CD4-positive, alpha-beta T cell treated with Interferon gamma for 1 hour (primary cell): ENCODE results near the gene GSS.
"Not testable (repeated sequence)": the region's sequence is repeated elsewhere in the genome, so short reads cannot be mapped to it uniquely, and the experiment has no call there.

Source experiments
- DNase-seq: peaks from one replicate; pipeline ENCODE4 v3.0.0-alpha.2; 2020

GSS gene

DNA sequence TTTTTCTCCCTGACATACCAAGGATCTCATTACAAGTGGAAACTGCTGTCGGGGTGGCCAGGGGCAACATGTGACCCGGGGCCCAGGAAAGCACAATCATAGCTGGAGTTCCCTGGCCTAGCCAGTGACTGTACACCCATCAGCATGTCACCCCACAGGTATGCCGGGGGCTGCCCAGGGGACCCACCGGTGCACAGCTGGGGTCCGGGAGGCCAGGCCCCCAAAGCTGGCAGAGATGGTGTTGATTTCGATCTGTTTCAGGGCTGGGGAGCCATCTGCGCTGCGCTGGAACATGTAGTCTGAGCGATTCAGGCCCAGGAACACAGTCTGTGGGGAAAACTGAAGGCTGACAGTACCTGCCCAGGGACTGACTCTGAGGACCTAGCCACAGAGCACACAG is 13.3 kb downstream of the GSS start:
- DNase-seq, result no peak

GRCh38 chr20:34941226-34941625 is 14.4 kb downstream of the GSS start:
- no peak for DNase-seq

GRCh38 chr20:34940081-34940481 is 15.5 kb downstream of the GSS start:
- DNase-seq, result no peak

DNA sequence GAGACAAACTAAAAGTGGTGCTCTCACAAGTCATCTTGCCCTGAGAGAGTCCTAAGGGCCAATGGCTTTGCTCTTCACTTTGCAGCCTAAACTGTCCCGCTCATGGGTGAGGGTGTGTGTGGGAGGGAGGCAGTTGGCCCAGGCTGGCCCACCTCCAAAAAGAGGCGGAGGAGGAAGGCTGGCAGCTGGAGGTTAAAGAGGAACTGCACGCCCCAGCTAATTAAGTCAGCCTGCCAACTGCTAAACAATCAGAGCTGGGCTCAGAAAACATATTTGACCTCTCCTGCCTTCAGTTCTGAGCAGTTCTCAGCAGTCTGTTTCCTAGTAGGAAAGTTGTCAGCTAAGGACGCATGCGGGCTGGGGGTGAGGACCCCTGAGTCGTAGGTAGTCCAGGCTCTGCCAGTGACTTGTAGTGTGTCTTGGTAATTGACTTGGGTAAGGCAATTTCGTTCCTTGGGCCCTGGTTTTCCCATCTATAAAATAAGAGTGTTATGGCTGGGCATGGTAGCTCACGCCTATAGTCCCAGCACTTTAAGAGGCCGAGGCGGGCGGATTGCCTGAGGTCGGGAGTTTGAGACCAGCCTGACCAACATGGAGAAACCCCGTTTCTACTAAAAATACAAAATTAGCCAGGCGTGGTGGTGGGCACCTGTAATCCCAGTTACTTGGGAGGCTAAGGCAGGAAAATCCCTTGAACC is 17.0 kb downstream of the GSS start:
- DNase-seq, result peak; percentile 16

DNA sequence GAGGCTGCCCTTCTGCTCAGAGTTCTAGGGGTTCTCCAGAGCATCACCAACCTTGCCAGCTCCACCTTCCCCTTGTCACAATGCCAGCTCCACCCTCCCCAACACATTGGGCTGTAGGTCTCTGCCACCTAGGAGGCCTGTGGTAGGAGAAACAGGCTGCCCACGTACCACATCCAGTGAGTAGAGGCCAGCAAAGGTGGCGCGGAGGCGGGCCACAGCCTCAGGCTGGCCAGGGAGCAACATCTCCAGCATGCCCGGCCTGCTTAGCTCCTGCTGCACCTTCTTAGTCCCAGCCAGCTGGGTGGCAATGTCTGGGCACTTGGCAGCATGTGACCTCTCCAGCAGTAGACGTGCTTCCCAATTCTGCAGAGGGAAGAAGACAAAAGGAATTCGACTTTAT is 23.8 kb downstream of the GSS start:
- DNase-seq, result no peak

GRCh38 chr20:34928411-34928810 is 27.2 kb downstream of the GSS start:
- DNase-seq, result no peak

DNA sequence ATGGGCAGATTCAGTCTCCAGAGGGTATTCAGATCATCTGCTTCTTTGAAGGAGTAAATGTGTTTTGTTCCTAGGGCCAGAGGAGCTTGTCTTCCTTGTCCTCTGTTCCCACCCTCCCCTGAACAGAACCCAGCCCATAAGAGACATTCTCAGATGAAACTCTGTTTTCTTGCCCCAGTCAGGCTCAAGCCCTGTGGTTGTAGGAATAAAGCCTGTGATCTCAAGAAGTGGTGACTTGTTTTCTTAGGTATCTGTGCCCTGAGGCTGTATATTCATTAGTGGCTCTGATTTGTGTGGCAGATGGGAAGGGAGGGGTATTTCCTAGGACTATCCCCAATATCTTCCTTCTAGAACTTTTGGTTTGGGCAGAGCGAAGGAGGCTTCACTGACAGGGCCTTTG is 27.9 kb downstream of the GSS start:
- DNase-seq, result no peak

DNA sequence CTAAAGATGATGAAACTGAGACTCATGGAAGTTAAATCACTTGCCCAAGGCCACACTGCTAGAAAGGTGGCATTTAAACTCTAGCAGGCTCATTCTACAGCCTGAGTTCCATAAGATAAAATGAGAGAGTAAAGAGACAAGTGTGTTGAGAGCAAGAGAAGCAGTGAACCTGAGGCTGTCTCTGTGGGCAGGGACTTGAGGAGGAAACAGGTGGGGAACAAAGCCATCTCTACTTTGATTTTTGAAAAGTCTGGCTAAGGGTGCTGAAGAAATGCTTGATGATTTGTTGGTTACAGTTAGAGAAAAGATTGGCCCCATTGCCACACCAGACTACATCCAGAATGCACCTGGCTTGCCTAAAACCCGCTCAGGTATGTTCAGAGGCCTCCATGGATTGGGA is 29.0 kb downstream of the GSS start:
- no peak for DNase-seq

DNA sequence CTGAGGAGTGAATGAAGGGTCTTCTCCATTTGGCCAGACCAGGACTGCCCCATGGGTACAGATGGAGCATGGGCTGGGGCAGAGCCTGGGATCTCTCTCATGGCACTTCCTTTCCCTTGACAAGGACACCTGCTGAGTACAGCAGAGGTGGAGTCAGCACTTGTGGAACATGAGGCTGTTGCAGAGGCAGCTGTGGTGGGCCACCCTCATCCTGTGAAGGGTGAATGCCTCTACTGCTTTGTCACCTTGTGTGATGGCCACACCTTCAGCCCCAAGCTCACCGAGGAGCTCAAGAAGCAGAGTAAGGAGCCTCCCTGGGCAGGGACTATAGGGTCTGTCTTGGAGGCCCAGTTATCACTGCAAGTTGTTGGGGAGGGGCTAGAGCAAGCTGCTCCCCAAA is 29.6 kb downstream of the GSS start:
- DNase-seq, result no peak

DNA sequence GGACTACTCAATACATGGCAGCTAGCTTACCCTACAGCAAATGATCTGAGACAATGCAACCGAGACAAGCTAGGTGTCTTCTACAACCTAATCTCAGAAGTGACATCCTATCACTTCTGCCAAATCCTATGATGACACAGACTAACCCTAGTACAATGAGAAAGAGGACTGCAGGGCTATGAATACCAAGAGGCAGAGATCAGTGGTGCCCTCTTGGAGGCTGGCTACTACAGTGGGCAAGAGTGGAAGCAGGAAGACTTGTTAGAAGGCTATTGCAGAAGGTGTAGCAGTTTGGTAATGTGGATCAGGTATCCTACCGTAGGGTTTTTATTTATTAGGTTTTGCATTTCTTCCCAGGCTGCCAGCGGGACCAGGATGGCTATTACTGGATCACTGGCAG is 30.3 kb downstream of the GSS start:
- DNase-seq, result no peak

- no peak for DNase-seq
Measured at GRCh38 chr20:34923414-34923813, 32.2 kb downstream of the GSS start.

DNA sequence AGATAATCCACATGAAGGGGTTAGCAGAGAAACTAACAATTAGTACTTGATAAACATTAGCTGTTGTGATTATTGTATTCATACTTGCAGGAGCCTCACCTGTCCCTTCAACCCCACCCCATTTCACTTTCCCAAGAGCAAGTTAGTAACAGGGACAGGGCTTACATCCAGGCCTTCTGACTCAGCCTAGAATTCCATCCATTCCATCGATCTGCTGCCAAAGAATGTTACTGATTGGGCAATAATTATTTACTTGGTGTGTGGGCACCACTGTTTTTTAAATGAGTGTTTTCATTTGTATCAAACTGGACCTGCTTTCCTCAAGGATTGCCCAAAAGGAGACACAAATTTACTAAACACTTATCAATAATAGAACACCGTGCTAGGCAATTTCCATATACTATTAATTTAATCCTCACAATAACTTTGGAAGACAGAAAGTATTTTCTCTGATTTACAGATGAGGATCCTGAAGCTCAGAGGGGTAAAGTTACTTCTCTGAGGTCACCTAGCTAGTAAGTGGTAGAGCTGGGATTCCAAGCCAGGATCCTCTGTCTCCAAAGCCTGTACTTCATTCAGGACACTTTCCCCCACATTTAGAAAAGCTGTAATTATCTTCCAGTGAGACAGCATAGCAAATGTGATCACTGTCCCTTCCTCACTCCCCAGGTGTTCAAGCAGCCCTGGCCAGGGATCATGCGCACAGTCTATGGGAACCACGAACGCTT is 32.8 kb downstream of the GSS start:
- no peak for DNase-seq

- no peak for DNase-seq
Measured at GRCh38 chr20:34921436-34921835, 34.2 kb downstream of the GSS start.

DNA sequence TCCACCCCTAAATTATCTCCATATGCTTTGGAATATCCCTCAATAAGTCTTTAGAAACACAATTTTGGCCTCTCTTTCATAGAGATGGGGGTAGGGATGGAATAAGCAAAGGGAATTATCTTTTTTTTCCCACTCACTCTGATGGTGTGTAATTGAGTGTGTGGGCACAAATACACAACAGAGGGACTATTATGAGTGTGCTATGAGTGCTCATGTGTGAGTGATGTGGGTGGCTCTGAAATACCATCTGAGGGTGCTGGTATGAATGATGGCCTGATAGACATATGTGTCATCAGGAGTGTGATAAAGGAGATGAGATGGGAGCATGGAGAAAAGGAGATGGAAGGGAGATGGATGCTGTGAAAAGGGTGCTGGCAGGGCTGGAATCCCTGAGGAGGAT is 35.6 kb downstream of the GSS start:
- no peak for DNase-seq

DNA sequence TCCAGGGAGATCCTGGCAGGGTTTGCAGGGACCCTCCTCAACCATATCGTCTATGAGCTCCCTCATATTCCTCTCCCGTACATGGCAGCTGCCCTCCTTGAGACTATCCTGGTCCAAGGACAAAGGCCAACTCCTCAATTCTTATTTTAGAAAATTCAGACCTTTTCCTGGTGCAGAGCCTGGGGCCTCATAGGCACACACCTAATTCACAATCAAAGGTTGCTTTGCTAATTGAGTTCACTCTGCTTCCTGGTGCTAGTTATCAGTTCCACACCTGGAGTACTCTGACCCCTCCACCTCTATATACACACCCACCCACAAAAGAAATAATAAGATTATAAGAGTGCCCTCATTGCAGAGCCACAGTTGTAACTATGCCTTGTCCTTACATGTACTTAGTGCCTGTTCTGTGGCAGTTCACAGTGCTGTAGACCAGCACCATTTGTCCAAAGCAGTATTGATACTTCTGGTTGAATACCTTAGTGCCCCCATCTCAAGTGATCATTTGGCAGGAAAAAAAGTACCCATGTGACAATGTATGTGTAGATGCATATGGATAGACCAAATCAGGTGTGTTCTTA is 38.7 kb downstream of the GSS start:
- no peak for DNase-seq

DNA sequence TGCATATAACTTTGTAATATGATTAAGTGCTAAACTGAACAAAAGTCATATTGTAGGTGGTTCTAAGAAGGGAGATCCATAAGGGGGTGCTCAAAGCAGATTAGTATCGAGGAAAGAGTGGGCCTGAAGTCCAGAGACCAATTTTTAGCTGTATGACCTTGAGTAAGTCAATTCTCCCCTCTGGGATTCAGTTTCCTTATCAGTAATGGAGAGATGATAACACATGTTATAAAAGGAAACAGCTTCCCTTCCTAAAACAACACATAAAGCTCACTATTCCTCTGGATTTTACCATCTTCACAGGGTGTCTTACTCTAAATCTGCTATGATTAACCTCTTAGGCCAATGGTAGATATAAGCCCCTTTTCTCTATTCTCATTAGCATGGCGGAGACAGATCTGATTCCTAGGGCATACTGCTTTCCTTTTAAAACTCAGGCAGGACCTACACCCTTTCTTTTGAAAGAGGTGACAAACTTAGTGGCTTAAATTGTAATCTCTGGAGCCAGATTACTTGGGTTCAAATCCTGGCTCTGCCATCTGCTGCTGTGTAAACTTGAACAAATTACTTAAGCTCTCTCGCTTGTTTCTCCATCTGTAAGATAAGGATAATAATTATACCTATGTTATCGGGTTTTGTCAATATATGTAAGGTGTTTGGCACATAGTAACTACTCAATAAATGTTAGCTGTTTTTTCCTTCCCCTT is 39.7 kb downstream of the GSS start:
- no peak for DNase-seq

DNA sequence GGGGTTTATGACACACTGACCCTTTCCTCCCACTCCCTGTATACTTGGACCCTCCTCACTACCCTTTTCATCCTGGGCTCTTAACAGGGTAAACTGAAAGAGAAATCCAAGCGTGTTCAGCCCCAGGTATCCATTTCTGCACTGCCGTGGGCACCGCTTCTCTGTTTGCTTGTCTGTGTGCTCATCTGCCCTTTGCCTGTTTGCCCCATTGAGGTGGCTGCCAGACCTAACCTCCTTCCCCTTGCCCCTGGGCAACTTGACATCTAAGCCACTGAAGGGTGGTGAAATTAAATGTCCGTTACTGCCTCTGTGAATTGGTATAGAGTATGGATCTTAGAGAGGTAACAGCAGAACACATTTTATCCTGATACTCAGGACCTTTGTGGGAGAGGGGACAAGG is 40.5 kb downstream of the GSS start:
- DNase-seq, result no peak

GRCh38 chr20:34907616-34908469 is 47.8 kb downstream of the GSS start:
- no peak for DNase-seq

- DNase-seq, result no peak
Measured at GRCh38 chr20:34904202-34904621, 51.4 kb downstream of the GSS start.

- not testable (repeated sequence) for DNase-seq
Measured at GRCh38 chr20:34898731-34899130, 56.9 kb downstream of the GSS start.

GRCh38 chr20:34898129-34898528 is 57.5 kb downstream of the GSS start:
- DNase-seq, result not testable (repeated sequence)

DNA sequence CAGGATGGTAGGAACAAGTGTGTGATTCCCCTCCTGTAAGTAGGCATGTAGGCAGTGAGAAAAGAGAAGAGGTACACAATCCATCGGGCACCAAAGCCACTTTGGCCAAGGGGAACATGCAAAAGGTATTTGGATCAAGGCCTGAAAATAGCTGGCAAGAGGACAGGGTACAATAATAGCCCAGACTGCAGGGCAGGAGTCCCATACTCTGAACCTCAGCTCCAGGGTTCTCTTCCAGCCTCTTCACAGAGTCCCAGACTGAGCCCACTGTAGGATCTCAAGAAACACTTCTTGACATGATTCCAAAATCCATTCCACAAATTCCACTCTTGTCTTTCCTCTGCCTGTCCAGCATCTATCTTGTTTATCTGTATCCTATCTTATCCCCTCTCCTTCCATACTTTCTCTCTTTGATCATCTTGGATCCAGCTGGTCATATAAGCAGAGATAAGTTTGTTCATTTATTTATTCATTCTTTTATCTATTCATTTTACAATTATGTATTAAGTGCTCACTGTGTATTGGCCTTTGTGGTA is 59.5 kb downstream of the GSS start:
- no peak for DNase-seq

GRCh38 chr20:34895465-34895864 is 60.1 kb downstream of the GSS start:
- DNase-seq, result no peak
